ENCODE results near the gene QPRT.
"Not testable (repeated sequence)": the region's sequence is repeated elsewhere in the genome, so short reads cannot be mapped to it uniquely, and the experiment has no call there.

The QPRT gene

GRCh38 chr16:29678691-29679267 lies at the start of gene QPRT:
Gene QPRT (plus strand): TSS chr16:29679180. CDS start chr16:29679198, 18 bp downstream.
- DNase-seq = no peak

DNA sequence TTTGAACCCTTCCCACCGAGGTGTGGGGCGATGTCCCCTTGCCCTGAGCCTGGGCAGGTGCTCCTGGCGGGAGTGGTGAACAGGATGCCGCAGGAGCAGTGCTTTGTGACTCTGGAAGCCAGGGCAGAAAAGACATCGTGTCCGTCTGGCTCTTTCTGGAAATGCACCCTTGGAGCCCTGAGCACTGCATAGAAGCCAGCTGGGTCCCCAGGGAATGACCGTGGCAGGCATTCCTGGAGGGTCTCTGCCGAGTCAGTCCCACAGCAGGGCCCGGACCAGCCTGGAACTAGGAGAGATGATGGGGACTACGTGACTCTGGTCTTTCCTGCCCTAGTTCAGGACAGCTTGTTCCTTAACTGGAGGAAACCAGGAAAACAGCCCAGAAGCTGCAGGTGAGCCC lies 49.7 kb upstream of the QPRT start:
- not testable (repeated sequence) for DNase-seq

- DNase-seq = not testable (repeated sequence)
Measured at GRCh38 chr16:29631658-29632057, 47.3 kb upstream of the QPRT start.

- peak; percentile 42 for DNase-seq
Measured at GRCh38 chr16:29635902-29636301, 43.1 kb upstream of the QPRT start.

DNA sequence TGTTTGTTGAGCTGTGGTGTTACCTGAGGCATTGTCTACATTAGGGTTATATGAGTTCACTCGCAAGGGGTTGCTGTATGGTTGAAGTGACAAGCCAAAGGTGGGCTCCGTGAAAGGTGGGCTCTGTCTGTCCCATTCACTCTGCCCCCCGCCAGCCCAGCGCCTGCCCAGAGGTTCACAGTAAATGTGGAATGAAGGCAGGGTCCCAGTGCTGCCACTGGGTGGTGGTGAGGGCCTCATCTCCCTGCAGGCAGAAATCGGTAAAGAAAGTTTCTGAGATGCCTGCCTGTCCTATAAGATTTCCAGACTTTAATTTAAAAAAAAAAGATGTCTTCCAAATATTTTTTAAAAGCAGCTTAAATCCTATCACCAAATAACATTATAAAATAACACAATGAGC lies 42.6 kb upstream of the QPRT start:
- DNase-seq = not testable (repeated sequence)

GRCh38 chr16:29638751-29639150 lies 40.2 kb upstream of the QPRT start:
- DNase-seq = not testable (repeated sequence)

DNA sequence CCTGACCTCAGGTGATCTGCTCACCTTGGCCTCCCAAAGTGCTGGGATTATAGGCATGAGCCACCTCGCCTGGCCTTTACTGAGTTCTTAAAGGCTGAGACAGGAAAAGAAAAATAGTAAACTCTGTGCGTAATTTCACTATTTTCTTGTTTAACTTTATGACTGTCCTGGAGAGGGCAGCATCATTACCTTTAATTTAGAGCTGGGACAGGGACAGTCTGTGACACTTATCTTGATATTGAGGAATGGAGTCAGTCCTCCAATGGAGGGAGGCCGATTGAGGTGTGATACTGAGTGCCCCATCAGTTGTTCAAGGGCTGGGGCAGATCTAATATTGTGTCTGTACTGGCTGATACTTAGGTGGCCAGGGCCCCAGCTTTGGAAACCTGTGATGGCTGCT lies 37.4 kb upstream of the QPRT start:
- peak; percentile 40 for DNase-seq

DNA sequence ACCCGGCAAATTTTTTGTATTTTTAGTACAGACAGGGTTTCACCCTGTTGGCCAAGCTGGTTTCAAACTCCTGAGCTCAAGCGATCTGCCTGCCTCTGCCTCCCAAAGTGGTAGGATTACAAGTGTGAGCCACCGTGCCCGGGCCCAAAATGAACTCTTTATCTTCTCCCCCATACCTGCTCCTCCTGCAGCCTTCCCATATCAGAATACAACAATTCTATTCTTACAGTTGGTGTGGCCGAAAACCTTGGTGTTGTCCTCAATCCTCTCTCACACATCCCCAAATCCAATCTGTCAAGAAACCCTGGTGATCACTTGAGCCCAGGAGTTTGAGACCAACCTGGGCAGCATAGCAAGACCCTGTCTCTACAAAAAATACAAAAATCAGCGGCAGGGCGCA lies 35.4 kb upstream of the QPRT start:
- DNase-seq = no peak

GRCh38 chr16:29644338-29644857 lies 34.6 kb upstream of the QPRT start:
- peak; percentile 71 for DNase-seq

DNA sequence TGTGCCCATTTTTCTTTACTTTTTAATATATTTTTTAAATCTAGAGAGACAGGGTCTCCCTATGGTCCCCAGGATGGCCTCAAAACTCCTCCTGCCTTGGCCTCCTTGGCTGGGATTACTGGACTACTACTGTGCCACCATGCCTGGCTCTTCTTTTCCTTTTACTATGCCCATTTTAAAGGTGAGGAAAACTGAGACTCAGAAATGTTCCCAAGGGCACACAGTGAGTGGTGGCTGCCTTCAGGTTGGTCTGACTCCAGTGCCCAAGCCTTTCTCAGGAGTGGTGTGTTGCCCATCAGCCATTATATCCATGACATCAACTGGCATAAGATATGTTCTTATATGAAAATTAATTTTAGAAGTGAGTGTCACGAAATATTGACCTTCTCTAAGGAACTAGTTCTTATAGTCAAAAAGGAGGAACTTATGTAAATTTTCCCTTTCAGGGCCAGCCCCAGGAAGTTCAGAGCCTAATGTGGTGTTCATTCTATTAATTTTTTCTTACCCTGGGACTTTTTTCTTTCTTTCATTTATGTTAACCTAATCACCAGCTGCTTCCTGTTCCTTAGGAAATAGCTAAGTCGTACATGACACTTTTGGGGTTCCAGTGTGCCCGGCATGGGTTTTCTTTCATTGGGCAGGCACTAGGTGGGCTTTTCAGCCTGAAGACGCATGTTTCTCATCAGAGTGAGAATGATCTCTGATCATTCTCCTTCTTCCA lies 33.8 kb upstream of the QPRT start:
- DNase-seq = peak; percentile 64

DNA sequence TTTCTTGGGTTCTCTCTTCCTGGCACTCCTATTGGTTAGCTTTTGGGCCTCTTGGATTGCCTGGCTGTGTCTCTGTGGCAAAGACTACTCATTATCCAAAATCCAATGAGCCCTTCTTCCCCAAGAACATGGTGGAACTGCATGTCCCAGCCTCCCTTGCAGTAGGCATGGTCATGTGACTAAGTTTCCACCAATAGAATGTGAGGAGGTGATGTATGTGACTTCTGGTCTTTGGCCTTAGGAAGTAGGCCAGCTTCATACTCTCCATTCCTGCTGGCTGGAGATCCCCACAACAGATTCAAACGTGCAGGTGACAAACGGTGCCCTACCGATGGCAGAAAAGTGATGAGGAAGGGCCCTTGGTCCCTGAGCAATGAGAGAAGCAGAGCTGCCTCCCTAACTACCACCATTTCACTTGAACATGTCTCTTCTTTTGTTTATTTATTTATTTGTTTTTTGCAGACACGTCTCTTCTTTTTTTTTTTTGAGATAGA lies 33.2 kb upstream of the QPRT start:
- DNase-seq = peak; percentile 96

- no peak for DNase-seq
Measured at GRCh38 chr16:29646947-29647346, 32.0 kb upstream of the QPRT start.

GRCh38 chr16:29649588-29650494 lies 29.1 kb upstream of the QPRT start:
- DNase-seq = peak; percentile 79

DNA sequence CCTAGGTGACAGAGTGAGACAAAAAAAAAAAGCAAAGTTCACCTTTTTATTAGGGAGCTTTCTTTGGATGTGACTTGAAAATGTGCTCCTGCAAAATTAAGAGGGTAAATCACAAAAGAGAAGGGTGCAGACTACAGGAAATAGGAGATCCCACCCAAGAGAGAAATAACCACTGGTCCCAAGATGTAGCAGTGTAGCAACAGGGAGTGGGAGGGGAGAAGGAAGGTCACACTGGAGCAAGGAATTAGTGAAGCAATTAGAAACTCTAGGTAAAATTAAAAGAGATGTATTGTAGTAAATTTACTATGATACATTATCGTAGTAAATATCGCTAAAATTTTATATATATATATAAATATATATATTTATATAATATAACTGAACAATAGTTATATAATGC lies 28.2 kb upstream of the QPRT start:
- no peak for DNase-seq

- DNase-seq = no peak
Measured at GRCh38 chr16:29651774-29652349, 27.1 kb upstream of the QPRT start.

GRCh38 chr16:29653471-29653870 lies 25.5 kb upstream of the QPRT start:
- DNase-seq = peak; percentile 53

- not testable (repeated sequence) for DNase-seq
Measured at GRCh38 chr16:29653890-29654289, 25.1 kb upstream of the QPRT start.

DNA sequence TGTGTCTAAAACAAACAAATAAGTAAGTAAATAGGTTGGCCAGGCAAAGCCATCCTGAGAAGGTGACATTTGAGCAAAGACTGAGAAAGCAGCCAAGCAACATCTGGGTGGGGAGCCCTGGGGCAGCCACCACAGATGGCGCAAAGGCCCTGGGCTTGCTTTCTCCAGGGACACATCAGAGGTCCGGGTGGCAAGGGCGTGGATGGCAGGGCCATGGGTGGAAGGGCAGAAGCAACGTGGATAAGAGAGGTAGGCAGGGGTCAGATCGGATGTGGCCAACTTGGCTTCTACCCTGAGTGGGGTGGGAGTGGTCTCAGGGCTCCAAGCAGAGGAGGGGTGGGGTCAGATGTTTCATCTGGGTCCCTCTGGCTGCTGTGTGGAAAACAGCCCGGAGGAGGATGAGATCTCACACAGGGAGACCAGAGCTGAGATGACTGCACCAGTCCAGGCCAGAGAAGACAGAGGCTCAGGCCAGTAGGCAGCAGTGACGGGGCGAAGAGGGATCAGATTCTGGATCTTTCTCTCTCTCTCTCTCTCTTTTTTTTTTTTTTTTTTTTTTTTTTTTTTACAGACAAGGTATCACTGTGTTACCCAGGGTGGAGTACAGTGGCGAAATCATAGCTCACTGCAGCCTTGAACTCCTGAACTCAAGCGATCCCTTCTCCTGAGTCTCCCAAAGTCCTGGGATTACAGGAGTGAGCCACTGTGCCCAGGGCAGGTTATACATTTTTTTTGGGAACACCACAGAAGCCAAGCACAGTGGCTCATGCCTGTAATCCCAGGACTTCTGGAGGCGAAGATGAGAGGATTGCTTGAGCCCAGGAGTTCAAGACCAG lies 22.1 kb upstream of the QPRT start:
- no peak for DNase-seq

DNA sequence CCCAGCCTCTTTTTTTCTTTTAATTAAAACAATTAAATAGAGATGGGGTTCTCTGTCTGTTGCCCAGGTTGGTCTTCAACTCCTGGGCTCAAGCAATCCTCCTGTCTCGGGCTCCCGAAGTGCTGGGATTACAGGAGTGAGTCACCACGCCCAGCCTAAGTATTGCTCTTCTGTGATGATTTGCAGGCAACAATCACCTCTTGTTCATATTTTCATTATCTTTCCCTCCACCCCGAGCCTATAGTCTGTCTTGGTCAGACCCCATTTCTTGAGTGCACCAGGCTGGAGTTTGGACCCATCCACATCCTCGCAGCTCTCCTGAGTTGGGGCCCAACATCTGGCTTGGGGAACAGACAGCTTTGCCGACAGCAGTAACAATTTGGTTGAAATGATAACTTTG lies 20.3 kb upstream of the QPRT start:
- DNase-seq = no peak

GRCh38 chr16:29662000-29662728 lies 16.8 kb upstream of the QPRT start:
- peak; percentile 42 for DNase-seq

GRCh38 chr16:29662729-29663015 lies 16.3 kb upstream of the QPRT start:
- DNase-seq = peak; percentile 84

Data from MV-4-11 (cell line).